Panc1 (cell line): ENCODE measurements around the gene ARHGDIA. TPM values are rescaled to one million over a fixed set of nuclear protein-coding genes. Genes with fewer than 3 reads are reported as not detected.

ENCODE experiments used
- ATAC-seq: fragments of 200-7000 bp; cut with Tn5 transposase; 2 replicates; pipeline ENCODE4 v1.9.1; 2020; ENCODE audit warnings: mild to moderate bottlenecking, moderate library complexity
- BruUV-seq: library from RNA; stranded (reverse); fragments of 400-500 nt; replicated peaks from 2 replicates; lab custom pipeline; 2021; lab: Mats Ljungman, UMichigan
- CTCF ChIA-PET: fragments of 300-600 bp; sonication (Branson Sonifier 250); formaldehyde crosslinking; loops from one replicate; lab custom pipeline; 2022; ENCODE audit warnings: antibody characterized with exemption; lab: Charles Lee
- POLR2A ChIA-PET: fragments of 300-600 bp; sonication (Branson Sonifier 250); formaldehyde crosslinking; loops from one replicate; lab custom pipeline; 2022; ENCODE audit warnings: antibody characterized with exemption; lab: Charles Lee
- DNase-seq: peaks from one replicate; pipeline ENCODE4 v3.0.0-alpha.2; 2010; ENCODE audit warnings: low read depth, low spot score
- H3K27ac ChIP-seq: 2 replicates; pipeline ENCODE4 v1.5.1; 2011; ENCODE audit warnings: mild to moderate bottlenecking, low read length, inconsistent platforms
- H3K27me3 ChIP-seq: fragments of 200-500 bp; sonication (Bioruptor generic); 2 replicates; pipeline ENCODE4 v1.6.0; 2014; ENCODE audit warnings: low read length, inconsistent platforms; ENCODE audit not compliant: control insufficient read depth, insufficient read depth
- H3K36me3 ChIP-seq: fragments of 200-500 bp; sonication (Bioruptor generic); 2 replicates; pipeline ENCODE4 v1.5.1; 2014; ENCODE audit warnings: inconsistent platforms, mild to moderate bottlenecking, low read length, moderate library complexity; ENCODE audit not compliant: control insufficient read depth, insufficient read depth
- H3K4me1 ChIP-seq: 2 replicates; pipeline ENCODE4 v1.5.1; 2011; ENCODE audit warnings: inconsistent platforms, mild to moderate bottlenecking, low read length, moderate library complexity; ENCODE audit not compliant: control insufficient read depth, insufficient read depth
- H3K4me3 ChIP-seq, 2 experiments: 2 replicates each; pipeline ENCODE4 v1.5.1; 2011 to 2012; ENCODE audit warnings: low read depth in 2 of 2, low read length in 2 of 2, mild to moderate bottlenecking in 2 of 2, inconsistent platforms in 1 of 2, moderate library complexity in 1 of 2
- H3K9me3 ChIP-seq: fragments of 200-500 bp; sonication (Bioruptor generic); 2 replicates; pipeline ENCODE4 v1.5.1; 2014; ENCODE audit warnings: low read depth, mild to moderate bottlenecking, inconsistent platforms, low read length, moderate library complexity; ENCODE audit not compliant: control insufficient read depth, insufficient read depth
- CTCF ChIP-seq: fragments of 450-650 bp; IDR thresholded peaks from 2 replicates; pipeline ENCODE4 v1.5.1; 2017; ENCODE audit warnings: mild to moderate bottlenecking
- POLR2AphosphoS5 ChIP-seq: IDR thresholded peaks from 2 replicates; pipeline ENCODE4 v1.6.1; 2012; ENCODE audit warnings: mild to moderate bottlenecking, low read depth, low read length, moderate library complexity
- SIN3A ChIP-seq: IDR thresholded peaks from 2 replicates; pipeline ENCODE4 v1.6.1; 2012; ENCODE audit warnings: low read depth, mild to moderate bottlenecking, low read length, moderate library complexity, borderline replicate concordance; ENCODE audit not compliant: insufficient read depth
- TCF7L2 ChIP-seq: IDR thresholded peaks from 2 replicates; pipeline ENCODE4 v1.6.1; 2011; ENCODE audit warnings: mild to moderate bottlenecking, low read depth, low read length, inconsistent platforms
- in situ Hi-C: cut with HindIII; loops from 2 replicates; pipeline ENCODE4 v1.10.0; 2016; ENCODE audit warnings: low sequenced_read_pairs, low pct_unique_long_range_greater_than_20kb
- intact Hi-C: fragments of 100-400 bp; cut with micrococcal nuclease; formaldehyde crosslinking; loops from one replicate; pipeline ENCODE4 v1.10.0; 2022; ENCODE audit not compliant: unreplicated experiment
- total RNA-seq: library from RNA; stranded (reverse); gene quantifications from one replicate; pipeline ENCODE4 v1.2.1, GENCODE V29; 2021; ENCODE audit not compliant: unreplicated experiment
- TF ChIP-seq, protein P1 (sequence below), 2 experiments: IDR thresholded peaks; 2 replicates each; pipeline ENCODE4 v1.6.1; 2011 to 2012; ENCODE audit warnings: low read depth in 2 of 2, control low read depth in 1 of 2, low read length in 1 of 2, mild to moderate bottlenecking in 1 of 2, moderate library complexity in 1 of 2; ENCODE audit not compliant: insufficient read depth in 1 of 2

The ARHGDIA gene
- total RNA-seq, 1 experiment from 2014 or later, result 420 TPM

DNA sequence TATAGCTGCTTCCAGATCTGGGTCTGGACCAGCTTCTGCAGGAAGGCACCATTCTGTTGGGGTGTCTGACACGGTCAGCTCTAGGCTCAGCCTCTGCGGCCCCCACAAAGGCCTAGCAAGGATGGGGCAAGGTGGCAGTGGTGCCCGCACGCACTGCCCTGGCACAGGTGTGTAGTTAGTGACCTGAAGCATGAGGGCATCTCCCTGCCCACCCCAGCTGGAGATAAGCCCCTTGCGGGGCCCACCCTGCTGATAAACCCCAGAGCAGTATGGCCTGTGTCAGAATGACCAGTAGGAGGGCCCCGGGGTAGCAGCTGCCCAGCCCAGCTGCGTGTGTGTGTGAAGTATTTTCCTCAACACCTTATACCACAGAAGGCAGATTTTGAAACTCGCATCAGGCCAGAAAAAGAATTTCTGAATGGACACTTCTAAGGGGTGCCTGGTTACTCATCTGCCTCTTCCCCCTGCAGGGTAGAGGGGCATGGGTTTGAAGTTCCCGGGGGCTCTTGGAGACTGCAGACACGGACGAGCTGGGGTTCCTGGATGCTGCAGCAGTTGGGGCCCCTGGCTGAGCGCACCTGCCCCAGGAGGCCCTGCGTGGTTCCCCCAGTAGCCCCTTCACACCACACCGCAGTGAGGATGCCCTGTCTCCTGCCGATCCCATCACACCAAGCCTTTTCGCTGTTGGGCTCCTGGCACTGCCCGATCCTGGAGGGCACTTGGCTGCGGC is 4.5 kb downstream of the ARHGDIA start:
- CTCF ChIA-PET, result interaction anchor here (1.0 kb wide), 1 partner anchor 59 kb away, joined by 3 read pairs; no protein-coding TSS in a partner anchor
- DNase-seq (no peak), ATAC-seq (no peak)
- TF ChIP-seq CTCF (no peak), SIN3A (no peak)
- TF ChIP-seq, protein P1, sequence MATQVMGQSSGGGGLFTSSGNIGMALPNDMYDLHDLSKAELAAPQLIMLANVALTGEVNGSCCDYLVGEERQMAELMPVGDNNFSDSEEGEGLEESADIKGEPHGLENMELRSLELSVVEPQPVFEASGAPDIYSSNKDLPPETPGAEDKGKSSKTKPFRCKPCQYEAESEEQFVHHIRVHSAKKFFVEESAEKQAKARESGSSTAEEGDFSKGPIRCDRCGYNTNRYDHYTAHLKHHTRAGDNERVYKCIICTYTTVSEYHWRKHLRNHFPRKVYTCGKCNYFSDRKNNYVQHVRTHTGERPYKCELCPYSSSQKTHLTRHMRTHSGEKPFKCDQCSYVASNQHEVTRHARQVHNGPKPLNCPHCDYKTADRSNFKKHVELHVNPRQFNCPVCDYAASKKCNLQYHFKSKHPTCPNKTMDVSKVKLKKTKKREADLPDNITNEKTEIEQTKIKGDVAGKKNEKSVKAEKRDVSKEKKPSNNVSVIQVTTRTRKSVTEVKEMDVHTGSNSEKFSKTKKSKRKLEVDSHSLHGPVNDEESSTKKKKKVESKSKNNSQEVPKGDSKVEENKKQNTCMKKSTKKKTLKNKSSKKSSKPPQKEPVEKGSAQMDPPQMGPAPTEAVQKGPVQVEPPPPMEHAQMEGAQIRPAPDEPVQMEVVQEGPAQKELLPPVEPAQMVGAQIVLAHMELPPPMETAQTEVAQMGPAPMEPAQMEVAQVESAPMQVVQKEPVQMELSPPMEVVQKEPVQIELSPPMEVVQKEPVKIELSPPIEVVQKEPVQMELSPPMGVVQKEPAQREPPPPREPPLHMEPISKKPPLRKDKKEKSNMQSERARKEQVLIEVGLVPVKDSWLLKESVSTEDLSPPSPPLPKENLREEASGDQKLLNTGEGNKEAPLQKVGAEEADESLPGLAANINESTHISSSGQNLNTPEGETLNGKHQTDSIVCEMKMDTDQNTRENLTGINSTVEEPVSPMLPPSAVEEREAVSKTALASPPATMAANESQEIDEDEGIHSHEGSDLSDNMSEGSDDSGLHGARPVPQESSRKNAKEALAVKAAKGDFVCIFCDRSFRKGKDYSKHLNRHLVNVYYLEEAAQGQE (IDR thresholded peaks at IDR 0.05; ENCODE audit: insufficient read depth in 1 of 2, low read depth in 2 of 2, low read length in 1 of 2), result 0 out of 4 replicates have a peak, but pooled peaks of 1 of the 2 experiments have one; percentile 14
- Histone ChIP-seq H3K27me3 (no peaks in the 10 kb centered on the region), H3K4me3 (no peak overlapping the region), H3K27ac (peak overlapping the region; percentile 90), H3K9me3 (no peaks in the 10 kb centered on the region), H3K36me3 (peaks cover 9% of the 10 kb centered on the region; the same call in 1 of the 2 replicates), H3K4me1 (peaks cover 57% of the 10 kb centered on the region)
- intact Hi-C loops (loop anchor here (10.0 kb wide), 1 partner anchor 158 kb away; the partner anchor contains the start of genes CENPX and LRRC45), in situ Hi-C loops (no loop called here)
- BruUV-seq, result no TSS peak
- POLR2A ChIA-PET, result no interaction called here

DNA sequence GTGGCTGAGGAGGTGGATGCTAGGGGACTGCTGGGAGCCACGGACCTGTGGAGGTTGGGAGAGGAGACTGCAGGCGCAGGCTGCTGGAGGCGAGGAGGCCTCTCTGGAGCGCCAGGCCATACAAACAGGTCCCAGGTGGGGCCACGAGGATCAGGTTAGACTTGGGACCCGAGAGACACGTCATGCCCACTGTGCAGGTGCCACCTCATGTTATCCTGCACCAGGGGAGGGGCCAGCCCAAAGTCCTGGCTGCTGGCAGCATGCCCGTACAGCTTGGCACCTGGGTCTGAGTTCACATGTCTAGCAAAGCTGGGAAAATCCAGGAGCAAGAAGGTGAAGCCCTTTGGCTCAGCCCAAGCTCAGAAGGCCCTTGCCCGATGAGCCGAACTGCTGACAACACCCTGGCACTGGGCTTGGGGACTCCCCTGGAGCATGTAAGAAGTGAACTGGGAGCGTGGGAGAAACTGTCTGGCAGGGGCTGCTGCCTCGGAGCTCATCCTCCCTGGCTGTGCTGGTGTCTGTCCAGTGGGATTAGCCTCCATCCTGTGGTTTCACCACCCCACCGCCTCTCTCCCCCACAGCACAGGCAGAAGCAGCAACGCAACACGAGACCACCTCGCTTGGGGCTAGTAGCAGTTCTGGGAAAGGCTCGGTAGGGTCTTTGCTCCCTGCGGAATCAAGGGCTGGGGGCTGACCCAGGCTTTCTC is 5.3 kb downstream of the ARHGDIA start:
- H3K27ac ChIP-seq, result peak overlapping the region; percentile 90
- in situ Hi-C loops, result no loop called here
- no peak overlapping the region for H3K4me3 ChIP-seq
- peaks cover 57% of the 10 kb centered on the region for H3K4me1 ChIP-seq
- POLR2A ChIA-PET, result interaction anchor here (0.5 kb wide), 1 partner anchor 135 kb away, joined by 3 read pairs; no protein-coding TSS in a partner anchor
- H3K27me3 ChIP-seq, result no peaks in the 10 kb centered on the region
- CTCF ChIA-PET, result no interaction called here
- no peaks in the 10 kb centered on the region for H3K9me3 ChIP-seq
- DNase-seq, result no peak
- H3K36me3 ChIP-seq, result peaks cover 11% of the 10 kb centered on the region; the same call in 1 of the 2 replicates
- TF ChIP-seq SIN3A (no peak), CTCF (no peak), POLR2AphosphoS5 (no peak), TCF7L2 (no peak)
- TF ChIP-seq, protein P1 (IDR thresholded peaks at IDR 0.05; ENCODE audit: insufficient read depth in 1 of 2, low read depth in 2 of 2, low read length in 1 of 2), result no peak
- BruUV-seq, result no TSS peak
- intact Hi-C loops, result loop anchor here (10.0 kb wide), 1 partner anchor 159 kb away; the partner anchor contains the start of genes CENPX and LRRC45
- no peak for ATAC-seq
